HCT116 (cell line): ENCODE data around the gene FCHSD2. TPM values are rescaled to one million over a fixed set of nuclear protein-coding genes. Genes with fewer than 3 reads are reported as not detected.

ENCODE experiments used
- ATAC-seq: fragments of 200-7000 bp; cut with Tn5 transposase; 2 replicates; pipeline ENCODE4 v1.9.1; 2020; ENCODE audit warnings: mild to moderate bottlenecking, moderate library complexity
- BruUV-seq: library from RNA; stranded (reverse); fragments of 400-500 nt; replicated peaks from 2 replicates; lab custom pipeline; 2021; lab: Mats Ljungman, UMichigan
- CTCF ChIA-PET: fragments of 300-600 bp; sonication (Branson Sonifier 250); formaldehyde crosslinking; loops from one replicate; lab custom pipeline; 2021; ENCODE audit warnings: antibody characterized with exemption; lab: Charles Lee
- POLR2A ChIA-PET: fragments of 300-600, 350-600 bp; sonication (Branson Sonifier 250); formaldehyde crosslinking; loops from one replicate; lab custom pipeline; 2021; ENCODE audit warnings: antibody characterized with exemption; lab: Charles Lee
- RAD21 ChIA-PET, 2 experiments: fragments of 300-600 bp; sonication (Branson Sonifier 250); formaldehyde crosslinking; loops; one replicate each; lab custom pipeline; 2023; ENCODE audit warnings: low total read pairs in 2 of 2; ENCODE audit not compliant: uncharacterized antibody in 2 of 2, unreplicated experiment in 2 of 2, low non-redundant PET in 1 of 2; lab: Charles Lee
- DNase-seq: peaks from one replicate; pipeline ENCODE4 v3.0.0-alpha.2; 2010; ENCODE audit warnings: low read depth, low spot score
- H2AFZ ChIP-seq: fragments of 200-600 bp; shearing (Covaris generic), sonication (generic); 2 replicates; pipeline ENCODE4 v1.6.1; 2017; ENCODE audit warnings: low read depth, mixed run types, mixed read lengths, antibody characterized with exemption, low read length; ENCODE audit not compliant: poor library complexity, severe bottlenecking
- H3K27ac ChIP-seq: 2 replicates; pipeline ENCODE4 v1.5.1; 2012; ENCODE audit warnings: low read depth, low read length
- H3K27me3 ChIP-seq: fragments of 200-600 bp; sonication (generic); 2 replicates; pipeline ENCODE4 v1.6.1; 2016; ENCODE audit warnings: mixed run types, low read length, mixed read lengths; ENCODE audit not compliant: insufficient read depth
- H3K36me3 ChIP-seq, 2 experiments: fragments of 200-500 bp in 1 of 2; fragments of 200-600 bp in 1 of 2; sonication (Bioruptor generic) in 1 of 2; sonication (generic) in 1 of 2; 2 replicates each; pipeline versions ENCODE4 v1.5.1 to v1.6.1; 2014 to 2016; ENCODE audit warnings: low read length in 2 of 2, inconsistent platforms in 1 of 2, mixed read lengths in 1 of 2, mixed run types in 1 of 2; ENCODE audit not compliant: insufficient read depth in 2 of 2, control insufficient read depth in 1 of 2
- H3K4me1 ChIP-seq, 2 experiments: fragments of 200-600 bp in 1 of 2; sonication (generic) in 1 of 2; 2 replicates each; pipeline versions ENCODE4 v1.5.1 to v1.6.1; 2012 to 2017; ENCODE audit warnings: low read length in 2 of 2, inconsistent platforms in 1 of 2, mild to moderate bottlenecking in 1 of 2, mixed read lengths in 1 of 2, mixed run types in 1 of 2, moderate library complexity in 1 of 2; ENCODE audit not compliant: insufficient read depth in 2 of 2, control insufficient read depth in 1 of 2
- H3K4me2 ChIP-seq: fragments of 200-600 bp; sonication (generic); 2 replicates; pipeline ENCODE4 v1.6.1; 2017; ENCODE audit warnings: mixed run types, low read length, mixed read lengths
- H3K4me3 ChIP-seq, 2 experiments: fragments of 200-600 bp in 1 of 2; sonication (generic) in 1 of 2; replicated peaks in 1 of 2; 2 replicates each; pipeline ENCODE4 v1.5.1; 2011 to 2016; ENCODE audit warnings: low read length in 2 of 2, control low read depth in 1 of 2, low read depth in 1 of 2, mild to moderate bottlenecking in 1 of 2, mixed read lengths in 1 of 2, mixed run types in 1 of 2
- H3K79me2 ChIP-seq: fragments of 200-600 bp; sonication (generic); 2 replicates; pipeline ENCODE4 v1.6.1; 2017; ENCODE audit warnings: mild to moderate bottlenecking, mixed run types, low read length, moderate library complexity, mixed read lengths; ENCODE audit not compliant: insufficient read depth
- H3K9ac ChIP-seq: fragments of 200-600 bp; sonication (generic); 2 replicates; pipeline ENCODE4 v1.6.1; 2016; ENCODE audit warnings: low read length, mixed read lengths
- H3K9me2 ChIP-seq: fragments of 200-600 bp; sonication (generic), shearing (Covaris generic); 2 replicates; pipeline ENCODE4 v1.6.1; 2017; ENCODE audit warnings: mixed run types, mild to moderate bottlenecking, moderate library complexity; ENCODE audit not compliant: insufficient read depth
- H3K9me3 ChIP-seq, 2 experiments: fragments of 200-500 bp in 1 of 2; fragments of 200-600 bp in 1 of 2; sonication (Bioruptor generic) in 1 of 2; sonication (generic) in 1 of 2; 2 replicates each; pipeline ENCODE4 v1.6.1; 2014 to 2017; ENCODE audit warnings: low read length in 2 of 2, mixed read lengths in 2 of 2, inconsistent platforms in 1 of 2, low read depth in 1 of 2, mild to moderate bottlenecking in 1 of 2, mixed run types in 1 of 2, moderate library complexity in 1 of 2; ENCODE audit not compliant: control insufficient read depth in 1 of 2, insufficient read depth in 1 of 2
- H4K20me1 ChIP-seq: fragments of 200-600 bp; sonication (generic), shearing (Covaris generic); 2 replicates; pipeline ENCODE4 v1.6.1; 2017; ENCODE audit warnings: mixed run types, mild to moderate bottlenecking, moderate library complexity; ENCODE audit not compliant: insufficient read depth
- CBX3 ChIP-seq: IDR thresholded peaks from 2 replicates; pipeline ENCODE4 v1.6.1; 2012; ENCODE audit warnings: low read depth
- CEBPB ChIP-seq: IDR thresholded peaks from 2 replicates; pipeline ENCODE4 v1.6.1; 2012; ENCODE audit warnings: low read depth
- EGR1 ChIP-seq: IDR thresholded peaks from 2 replicates; pipeline ENCODE4 v1.6.1; 2012; ENCODE audit warnings: low read depth
- EZH2 ChIP-seq: fragments of 200-600 bp; sonication (generic); IDR thresholded peaks from 2 replicates; pipeline ENCODE4 v1.6.1; 2017; ENCODE audit warnings: antibody characterized with exemption, mixed run types
- EZH2phosphoT487 ChIP-seq: fragments of 200-600 bp; IDR thresholded peaks from 2 replicates; pipeline ENCODE4 v1.6.1; 2018; ENCODE audit warnings: antibody characterized with exemption, borderline replicate concordance
- SIN3A ChIP-seq: IDR thresholded peaks from 2 replicates; pipeline ENCODE4 v1.6.1; 2012; ENCODE audit warnings: low read depth
- TCF7L2 ChIP-seq: IDR thresholded peaks from 2 replicates; pipeline ENCODE4 v1.7.0; 2011; ENCODE audit warnings: borderline replicate concordance, inconsistent platforms; ENCODE audit not compliant: insufficient read depth, insufficient read length; ENCODE audit errors: extremely low read depth
- ZBTB33 ChIP-seq: IDR thresholded peaks from 2 replicates; pipeline ENCODE4 v1.6.1; 2011; ENCODE audit warnings: mild to moderate bottlenecking, low read length, moderate library complexity; ENCODE audit not compliant: insufficient replicate concordance; ENCODE audit errors: extremely low read depth
- intact Hi-C: fragments of 100-400 bp; cut with micrococcal nuclease; formaldehyde crosslinking; loops from 2 replicates; pipeline ENCODE4 v1.10.0; 2022
- total RNA-seq: library from RNA; stranded (reverse); gene quantifications from one replicate; pipeline ENCODE4 v1.2.1, GENCODE V29; 2021; ENCODE audit not compliant: unreplicated experiment
- TF ChIP-seq, protein P1 (sequence below), 3 experiments: fragments of 200-600 bp in 1 of 3; sonication (generic) in 1 of 3; IDR thresholded peaks in 2 of 3; conservative IDR thresholded peaks in 1 of 3; 2 replicates each; pipeline ENCODE4 v1.5.1; 2012 to 2017; ENCODE audit warnings: low read depth in 2 of 3, low read length in 2 of 3, antibody characterized with exemption in 1 of 3, borderline replicate concordance in 1 of 3, control low read depth in 1 of 3, mild to moderate bottlenecking in 1 of 3, mixed read lengths in 1 of 3, mixed run types in 1 of 3, moderate library complexity in 1 of 3; ENCODE audit not compliant: insufficient read depth in 1 of 3

FCHSD2 gene
- total RNA-seq, 1 experiment from 2014 or later: 15.0 TPM

GRCh38 chr11:72988821-72989220, 153.3 kb downstream of the FCHSD2 start:
- BruUV-seq: no TSS peak
- CTCF ChIA-PET: no interaction called here
- RAD21 ChIA-PET: no interaction called here
- ATAC-seq (no peak), DNase-seq (no peak)
- no peak overlapping the region for H3K9ac ChIP-seq
- POLR2A ChIA-PET: no interaction called here
- no peaks in the 10 kb centered on the region for H3K9me3 ChIP-seq
- intact Hi-C loops: no loop called here
- H4K20me1 ChIP-seq: no peaks in the 10 kb centered on the region
- no peaks in the 10 kb centered on the region for H3K27me3 ChIP-seq
- no peak overlapping the region for H3K4me2 ChIP-seq
- no peaks in the 10 kb centered on the region for H3K9me2 ChIP-seq
- H3K4me3 ChIP-seq: no peak overlapping the region
- no peak overlapping the region for H3K27ac ChIP-seq
- no peaks in the 10 kb centered on the region for H3K4me1 ChIP-seq
- no peaks in the 10 kb centered on the region for H3K36me3 ChIP-seq
- no peaks in the 10 kb centered on the region for H3K79me2 ChIP-seq
- TF ChIP-seq CBX3 (no peak), SIN3A (no peak), EZH2phosphoT487 (no peak), ZBTB33 (no peak), EGR1 (no peak), EZH2 (no peak), CEBPB (no peak), TCF7L2 (no peak)
- TF ChIP-seq, protein P1, sequence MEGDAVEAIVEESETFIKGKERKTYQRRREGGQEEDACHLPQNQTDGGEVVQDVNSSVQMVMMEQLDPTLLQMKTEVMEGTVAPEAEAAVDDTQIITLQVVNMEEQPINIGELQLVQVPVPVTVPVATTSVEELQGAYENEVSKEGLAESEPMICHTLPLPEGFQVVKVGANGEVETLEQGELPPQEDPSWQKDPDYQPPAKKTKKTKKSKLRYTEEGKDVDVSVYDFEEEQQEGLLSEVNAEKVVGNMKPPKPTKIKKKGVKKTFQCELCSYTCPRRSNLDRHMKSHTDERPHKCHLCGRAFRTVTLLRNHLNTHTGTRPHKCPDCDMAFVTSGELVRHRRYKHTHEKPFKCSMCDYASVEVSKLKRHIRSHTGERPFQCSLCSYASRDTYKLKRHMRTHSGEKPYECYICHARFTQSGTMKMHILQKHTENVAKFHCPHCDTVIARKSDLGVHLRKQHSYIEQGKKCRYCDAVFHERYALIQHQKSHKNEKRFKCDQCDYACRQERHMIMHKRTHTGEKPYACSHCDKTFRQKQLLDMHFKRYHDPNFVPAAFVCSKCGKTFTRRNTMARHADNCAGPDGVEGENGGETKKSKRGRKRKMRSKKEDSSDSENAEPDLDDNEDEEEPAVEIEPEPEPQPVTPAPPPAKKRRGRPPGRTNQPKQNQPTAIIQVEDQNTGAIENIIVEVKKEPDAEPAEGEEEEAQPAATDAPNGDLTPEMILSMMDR (IDR thresholded peaks at IDR 0.05 in 2 of 3, conservative IDR thresholded peaks at IDR 0.05 in 1 of 3; ENCODE audit: borderline replicate concordance in 1 of 3, insufficient read depth in 1 of 3, low read depth in 2 of 3, low read length in 2 of 3): no peak
- H2AFZ ChIP-seq: no peak overlapping the region
